A204.1 (cell line): ENCODE data around the gene SPOCK1.

ENCODE experiments used
- FAIRE-seq: peaks from 2 replicates; lab custom pipeline; 2012; peaks lifted over from hg19 to GRCh38; lab: Jason Lieb, UNC

Gene SPOCK1

DNA sequence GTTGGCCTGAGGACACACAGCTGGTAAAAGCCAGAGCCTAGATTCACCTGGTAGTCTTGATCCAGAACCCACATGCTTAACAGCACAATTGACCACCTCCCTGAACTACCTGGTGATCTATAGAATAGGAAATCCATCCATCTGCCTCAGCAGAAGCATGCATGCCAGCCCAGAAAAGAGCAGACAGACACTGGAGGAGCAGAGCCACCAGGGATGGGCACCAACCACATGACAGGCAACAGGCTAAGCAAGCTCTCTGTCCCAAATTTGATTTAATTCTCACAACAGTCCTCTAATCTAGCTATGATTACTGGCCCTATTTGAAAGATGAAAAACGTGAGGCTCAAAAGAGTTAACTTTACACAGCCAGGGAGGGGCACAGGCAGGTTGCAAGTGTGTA, 208.1 kb downstream of the SPOCK1 start:
- no peak for FAIRE-seq

DNA sequence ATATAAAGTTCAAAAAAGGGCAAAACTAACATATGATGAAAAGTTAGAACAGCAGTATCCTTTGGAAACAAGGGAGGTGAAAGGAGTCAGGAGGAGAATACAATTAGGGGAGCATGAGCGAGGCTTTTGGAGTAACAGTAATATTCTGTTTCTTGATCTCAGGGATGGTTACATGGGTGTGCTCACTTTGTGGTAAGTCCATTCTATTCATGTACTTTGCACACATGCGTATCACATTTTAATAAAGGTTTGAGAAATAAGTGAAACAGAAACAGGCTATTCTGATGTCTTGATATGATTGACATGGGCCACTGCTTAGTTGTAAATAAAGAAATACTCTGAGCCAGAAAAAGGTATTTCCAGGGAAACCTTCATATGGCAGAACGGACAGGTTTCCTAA, 208.8 kb downstream of the SPOCK1 start:
- FAIRE-seq, result no peak

DNA sequence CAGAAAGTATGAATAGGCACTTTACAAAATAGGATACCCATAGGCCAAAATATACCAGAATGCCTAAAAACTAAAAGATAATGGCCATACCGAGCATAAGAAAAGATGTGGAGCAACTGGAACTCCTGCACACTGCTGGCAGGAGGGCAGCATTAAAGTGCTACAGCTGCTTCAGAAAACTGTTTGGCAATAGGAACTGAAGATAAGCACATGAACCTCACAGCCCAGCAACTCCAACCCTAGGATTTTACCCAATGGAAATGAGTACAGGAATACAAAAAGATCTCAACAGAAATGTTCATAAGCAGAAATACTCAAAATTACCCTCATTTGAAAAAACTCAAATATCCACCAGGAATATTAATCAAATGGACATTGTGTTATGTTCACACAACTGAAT, 209.3 kb downstream of the SPOCK1 start:
- FAIRE-seq, result no peak

DNA sequence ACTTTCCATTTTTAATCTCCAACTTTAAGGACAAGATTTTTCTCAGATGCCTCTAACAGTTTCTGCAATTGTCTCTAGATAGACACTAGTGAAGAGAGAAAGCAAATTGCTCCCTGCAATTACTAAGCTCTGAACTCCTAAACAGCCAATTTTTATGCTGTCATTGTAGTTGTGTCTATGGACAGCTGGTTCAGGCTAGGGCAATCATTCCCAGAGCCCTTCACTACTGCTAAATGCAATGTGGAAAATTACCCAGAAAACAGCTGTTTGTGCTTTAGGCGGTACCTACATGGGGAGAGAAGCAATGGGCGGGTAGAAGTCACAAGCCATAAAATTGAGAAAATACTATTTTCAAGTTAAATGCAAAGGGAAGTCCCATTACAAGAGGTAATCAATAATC, 211.6 kb downstream of the SPOCK1 start:
- no peak for FAIRE-seq

DNA sequence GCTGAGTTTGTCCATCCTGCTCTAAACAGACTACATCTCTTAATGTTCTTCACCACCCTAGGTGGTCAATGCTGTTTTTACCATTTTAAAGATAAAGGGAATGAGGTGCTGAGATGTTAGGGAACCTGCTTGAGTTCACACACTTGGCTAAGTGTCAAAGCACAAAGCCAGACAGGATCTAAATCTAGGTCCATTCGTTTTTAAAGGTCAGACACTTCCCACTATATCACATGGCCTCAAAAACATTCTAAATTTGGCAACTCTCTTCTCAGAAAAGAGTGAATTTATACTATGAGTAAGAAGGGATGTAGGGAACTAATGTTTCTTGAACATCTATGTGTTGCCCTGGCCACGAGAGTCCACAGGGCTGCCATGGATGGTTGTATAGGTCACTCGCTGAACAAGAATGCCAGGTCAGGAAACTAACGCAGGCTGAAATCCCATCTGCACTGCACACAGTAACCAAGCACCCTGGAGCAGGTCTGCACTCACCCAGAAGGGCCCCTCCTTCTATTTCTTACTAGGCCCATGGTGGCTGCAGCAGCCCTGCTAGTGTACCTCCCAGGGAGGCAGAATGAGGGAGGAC, 213.0 kb downstream of the SPOCK1 start:
- FAIRE-seq, result no peak

DNA sequence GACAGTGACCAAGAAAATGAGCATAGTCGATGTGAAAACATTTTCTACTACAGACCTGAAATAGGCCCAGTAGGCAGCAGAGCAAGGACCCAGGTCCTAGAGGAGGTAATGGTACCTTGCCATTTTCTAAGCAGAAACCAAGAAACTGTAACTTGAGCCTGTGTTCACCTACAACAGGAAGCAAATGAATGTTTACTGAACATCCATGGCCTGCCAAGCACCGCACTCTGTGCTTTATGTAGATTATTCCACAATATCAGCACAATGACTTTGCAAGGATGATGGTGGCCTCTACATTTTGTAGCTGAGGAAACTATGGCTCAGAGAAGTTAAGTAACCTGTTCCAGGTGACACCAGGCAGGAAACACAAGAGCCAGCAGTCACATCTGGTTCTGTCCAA, 215.3 kb downstream of the SPOCK1 start:
- FAIRE-seq, result no peak

DNA sequence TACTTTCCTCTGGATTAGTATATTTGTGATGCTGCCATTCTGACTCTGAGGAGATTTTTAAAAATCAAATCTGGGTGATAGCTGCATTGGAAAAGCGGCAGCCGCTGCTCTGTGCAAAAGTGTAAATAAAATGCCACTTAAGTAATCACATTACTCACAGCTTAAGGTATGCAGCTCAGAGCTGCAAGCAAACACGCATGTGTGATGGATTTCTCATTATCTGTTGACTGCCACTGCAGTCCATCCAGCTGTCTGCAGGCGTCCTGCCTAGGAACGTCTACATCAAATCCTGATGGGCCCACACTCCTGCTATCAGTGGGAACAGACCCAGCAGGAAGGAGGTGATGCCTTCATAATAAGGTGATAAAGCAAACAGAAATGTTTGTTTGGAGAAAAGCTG, 216.9 kb downstream of the SPOCK1 start:
- FAIRE-seq, result no peak

DNA sequence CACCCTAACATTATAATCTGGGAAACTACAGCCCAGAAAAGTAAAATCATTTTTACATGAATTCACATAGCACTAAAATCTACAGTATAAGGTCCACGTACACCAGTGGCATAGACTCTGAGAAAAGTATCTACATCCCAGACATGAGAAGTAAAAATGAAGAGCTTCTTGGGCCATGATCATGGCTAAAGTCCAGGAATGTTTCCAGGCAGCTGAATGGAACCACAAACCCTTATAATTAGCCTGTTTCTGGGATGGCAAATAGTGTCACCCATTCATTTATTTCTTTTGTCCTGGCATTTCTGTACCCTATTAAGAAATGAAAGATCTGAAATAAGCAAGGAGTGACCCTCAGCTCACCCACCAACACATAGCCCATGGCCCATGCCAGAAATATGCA, 217.9 kb downstream of the SPOCK1 start:
- no peak for FAIRE-seq

DNA sequence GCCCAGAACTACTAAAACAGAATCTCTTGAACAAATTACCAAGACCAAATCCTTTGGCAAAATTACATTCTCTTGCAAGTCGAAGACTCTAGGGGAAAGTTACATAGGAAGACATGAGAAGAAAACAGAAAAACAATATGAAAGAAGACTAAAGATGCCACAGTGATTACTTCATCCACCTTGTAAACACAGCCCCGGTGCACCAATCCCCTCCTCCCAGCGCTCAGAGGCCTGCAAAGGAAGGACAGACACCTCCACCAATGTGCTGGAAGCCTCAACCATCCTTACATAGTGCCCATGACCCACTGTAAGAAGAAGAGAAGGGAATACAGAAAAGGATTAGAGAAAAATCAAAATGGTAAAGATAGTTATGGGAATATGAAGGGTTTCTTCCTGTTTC, 218.5 kb downstream of the SPOCK1 start:
- FAIRE-seq, result no peak

DNA sequence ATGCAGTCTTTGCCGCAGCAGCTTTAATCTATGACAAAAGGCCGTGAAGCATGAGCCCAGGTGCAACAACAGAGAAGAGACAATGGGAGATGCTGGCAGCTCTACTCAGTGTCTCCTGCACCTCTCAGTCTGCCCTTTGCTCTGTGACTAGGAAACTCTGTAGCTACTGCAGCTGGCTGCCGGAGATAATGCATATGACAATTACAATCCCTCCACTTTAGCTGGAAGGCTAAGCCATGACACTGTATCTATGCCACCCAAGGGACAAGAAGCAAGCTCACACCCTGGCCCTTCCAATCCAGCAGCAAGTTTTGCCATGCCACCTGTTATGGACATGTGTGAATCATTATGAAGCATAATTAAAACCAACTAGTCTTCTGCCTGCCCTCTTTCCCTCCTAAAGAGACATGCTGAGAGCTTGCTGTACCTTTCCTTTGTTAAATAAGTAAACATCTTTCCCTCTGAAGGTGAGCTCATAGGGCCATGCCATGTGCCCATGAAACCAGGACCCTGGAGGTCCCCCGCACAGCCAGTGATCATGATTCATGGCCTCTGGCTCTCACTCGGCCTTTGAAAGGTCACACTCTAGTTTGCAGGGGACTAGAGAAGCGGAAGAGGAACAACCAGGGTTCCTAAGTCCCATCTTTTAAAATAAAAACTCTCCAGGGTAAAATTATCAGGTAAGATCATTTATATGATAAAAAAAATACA, 219.4 kb downstream of the SPOCK1 start:
- no peak for FAIRE-seq

DNA sequence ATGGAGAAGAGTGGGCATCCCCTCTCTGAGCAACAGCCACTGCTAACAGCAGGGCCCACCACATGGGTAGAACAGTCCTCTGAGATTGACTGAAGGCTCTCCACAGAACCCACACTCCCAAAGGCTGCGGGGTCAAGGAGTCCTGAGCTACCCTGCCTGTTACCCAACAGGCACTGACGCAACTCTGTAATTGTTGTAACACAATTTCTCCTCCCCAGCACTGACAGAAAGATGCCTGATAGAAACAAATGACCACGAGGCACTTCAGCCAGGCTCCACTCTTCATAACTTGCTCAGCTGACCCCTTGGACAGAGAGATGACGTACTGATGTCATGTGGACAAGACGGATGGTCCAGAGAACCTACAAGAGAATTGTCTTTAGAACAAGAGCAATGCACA, 220.7 kb downstream of the SPOCK1 start:
- FAIRE-seq, result no peak

DNA sequence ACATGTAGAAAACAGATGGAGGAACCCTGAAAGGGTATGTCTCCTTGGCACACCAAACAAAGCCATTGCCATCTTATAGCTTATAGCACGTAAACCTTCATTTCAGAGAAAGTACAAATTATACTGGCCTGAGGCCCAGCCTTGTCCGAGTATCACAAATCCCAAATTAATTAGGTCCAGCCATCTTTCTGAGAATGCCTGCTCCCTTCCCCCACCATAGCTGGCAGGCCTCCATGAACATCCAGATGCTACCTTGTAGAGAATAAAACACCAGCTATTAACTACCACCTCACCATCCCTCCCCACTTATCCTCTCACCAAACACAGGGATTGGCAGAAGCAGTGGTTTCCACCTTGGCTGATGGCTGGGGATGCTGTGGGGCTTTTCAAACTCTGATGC, 224.0 kb downstream of the SPOCK1 start:
- no peak for FAIRE-seq

DNA sequence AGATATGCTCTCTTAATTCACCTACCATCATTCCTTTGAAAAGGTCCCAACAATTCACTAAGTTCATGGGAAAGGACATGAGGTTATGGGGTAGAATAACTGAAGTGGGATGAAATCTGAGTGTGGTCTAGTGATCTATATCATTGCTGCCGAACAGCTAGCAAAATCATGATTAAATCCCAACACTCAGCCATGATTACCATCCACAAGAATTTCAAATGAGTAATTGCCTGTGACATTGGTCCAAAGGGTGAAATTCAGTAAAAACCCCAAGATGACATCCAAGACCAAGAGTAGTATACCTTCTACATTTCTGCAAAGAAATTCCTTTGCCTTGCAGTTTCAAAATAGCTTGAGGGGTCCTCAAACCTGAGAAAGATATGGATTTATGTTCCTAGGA, 225.6 kb downstream of the SPOCK1 start:
- FAIRE-seq, result no peak

DNA sequence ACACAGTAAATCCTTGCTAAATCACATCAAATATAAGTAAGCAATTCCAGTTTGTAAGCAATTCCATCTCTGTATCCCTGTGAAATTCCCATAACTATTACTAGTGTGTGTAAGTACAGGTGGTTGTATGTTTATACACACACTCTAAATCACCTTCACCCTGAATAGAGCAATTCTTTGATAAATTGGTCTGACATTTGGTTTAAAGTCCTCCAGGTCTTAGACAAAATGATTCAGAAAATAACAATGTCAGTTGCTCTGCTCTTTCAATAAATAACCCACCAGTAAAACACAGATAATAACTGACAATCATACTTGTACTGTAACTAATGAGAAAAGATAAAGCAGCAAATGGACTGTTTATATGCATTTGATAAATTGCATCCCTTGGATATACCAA, 226.3 kb downstream of the SPOCK1 start:
- FAIRE-seq, result no peak

DNA sequence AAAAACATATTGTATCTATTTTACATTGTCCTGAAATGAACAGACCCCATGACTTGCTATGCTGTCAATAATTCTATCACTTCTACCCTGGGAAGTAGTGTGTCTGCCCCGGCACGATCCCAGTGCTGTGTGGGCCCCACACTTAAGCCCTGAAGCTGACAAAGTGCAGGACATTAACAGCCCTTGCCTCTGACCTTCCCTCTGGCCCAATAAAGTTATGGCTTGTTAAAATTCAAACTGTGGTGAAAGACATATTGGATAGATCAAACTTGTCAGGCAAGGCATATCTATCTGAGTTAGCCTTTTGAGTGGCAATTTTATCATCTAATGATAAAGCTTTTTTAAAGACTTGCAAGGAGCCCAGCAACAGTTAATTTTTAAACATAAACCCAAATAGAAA, 229.2 kb downstream of the SPOCK1 start:
- FAIRE-seq, result no peak

DNA sequence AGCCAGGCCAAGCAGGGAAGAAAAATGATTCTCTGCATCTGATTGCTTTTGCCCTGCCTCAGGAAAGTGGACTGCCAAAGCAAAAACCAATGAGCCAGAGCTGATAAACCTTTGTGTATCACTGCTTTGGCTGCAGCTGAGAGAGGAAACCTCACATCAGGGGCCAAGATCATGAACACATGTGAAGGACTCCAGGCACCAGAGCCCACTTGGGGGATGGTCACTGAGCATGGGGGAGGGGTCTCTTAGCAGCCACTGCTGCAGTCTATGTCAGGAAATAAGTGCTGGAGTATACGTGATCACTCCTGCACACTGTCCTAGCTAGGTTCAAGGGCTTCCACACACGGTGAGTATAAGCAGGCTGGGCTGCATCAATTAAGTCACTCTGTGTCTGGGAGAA, 229.9 kb downstream of the SPOCK1 start:
- FAIRE-seq, result no peak

DNA sequence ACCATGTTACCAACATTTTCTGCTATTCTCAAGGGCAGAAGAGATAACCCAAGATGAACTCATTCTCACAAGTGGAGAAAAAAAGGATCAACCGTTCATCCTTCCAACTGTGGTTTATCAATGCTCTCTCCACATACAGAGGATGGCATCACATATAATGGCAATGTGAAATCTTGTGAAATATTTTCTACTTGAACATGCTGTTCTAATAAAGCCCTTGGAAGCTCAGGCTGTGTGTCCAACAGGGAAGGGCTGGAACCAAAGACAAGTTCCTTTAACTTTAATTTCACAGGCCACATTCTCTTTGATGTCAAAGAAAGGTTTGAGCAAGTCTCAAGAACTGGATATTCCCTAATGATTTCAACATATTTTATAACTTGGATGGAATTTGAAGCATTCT, 230.5 kb downstream of the SPOCK1 start:
- no peak for FAIRE-seq

DNA sequence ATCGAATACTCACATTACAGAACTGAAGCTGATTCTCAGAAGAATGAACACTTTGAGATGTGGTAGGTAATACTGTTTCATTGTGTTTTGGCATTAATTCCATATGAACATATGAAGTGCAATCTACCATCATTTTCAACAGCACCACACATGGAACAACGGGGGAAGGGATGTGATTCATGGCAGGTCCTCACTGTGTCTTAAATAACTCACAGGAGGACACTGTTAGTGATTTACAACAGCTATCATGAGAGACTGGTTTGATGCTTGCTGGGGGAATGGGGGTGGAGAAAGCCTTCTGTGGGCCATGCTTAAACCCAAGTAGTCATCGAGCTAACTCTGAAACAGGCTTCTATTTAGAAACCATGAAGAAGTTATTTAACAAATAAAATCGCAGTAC, 232.9 kb downstream of the SPOCK1 start:
- FAIRE-seq, result no peak

DNA sequence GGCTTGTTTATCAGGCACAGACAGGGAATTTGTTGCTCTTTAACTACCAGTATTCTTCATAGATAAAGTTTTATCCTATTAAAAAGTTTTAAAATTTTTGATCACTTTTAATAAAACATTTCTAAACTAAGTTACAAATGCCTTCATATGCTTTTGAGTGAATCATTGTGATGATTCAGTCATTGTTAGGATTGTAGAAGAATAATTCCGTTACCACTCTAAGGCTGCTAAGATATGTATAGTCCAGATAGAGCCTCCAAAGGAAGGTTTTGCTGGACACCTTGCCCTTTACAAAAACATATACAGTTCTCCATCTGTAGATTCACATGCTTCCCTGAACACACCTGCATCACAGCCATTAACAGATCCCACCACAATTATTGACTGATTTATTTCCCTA, 233.7 kb downstream of the SPOCK1 start:
- no peak for FAIRE-seq

DNA sequence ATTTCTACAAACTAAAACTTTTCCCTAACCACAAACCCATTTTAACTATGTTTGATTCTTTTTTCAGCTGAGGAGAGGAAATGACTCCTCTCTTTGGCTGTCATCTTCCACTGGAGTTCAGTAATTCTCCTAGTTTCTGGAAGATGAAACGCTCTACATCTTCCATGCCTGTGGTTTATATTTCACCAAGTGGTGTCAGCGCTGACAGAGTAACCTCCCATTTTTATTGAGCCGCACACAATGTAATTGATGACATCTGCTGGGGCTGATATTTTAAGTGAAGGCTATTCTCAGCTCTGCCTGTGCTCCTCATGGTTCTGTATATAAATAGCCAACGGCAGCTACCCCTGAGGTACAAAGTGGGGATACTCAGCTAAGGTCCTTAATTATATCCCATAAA, 234.6 kb downstream of the SPOCK1 start:
- no peak for FAIRE-seq

DNA sequence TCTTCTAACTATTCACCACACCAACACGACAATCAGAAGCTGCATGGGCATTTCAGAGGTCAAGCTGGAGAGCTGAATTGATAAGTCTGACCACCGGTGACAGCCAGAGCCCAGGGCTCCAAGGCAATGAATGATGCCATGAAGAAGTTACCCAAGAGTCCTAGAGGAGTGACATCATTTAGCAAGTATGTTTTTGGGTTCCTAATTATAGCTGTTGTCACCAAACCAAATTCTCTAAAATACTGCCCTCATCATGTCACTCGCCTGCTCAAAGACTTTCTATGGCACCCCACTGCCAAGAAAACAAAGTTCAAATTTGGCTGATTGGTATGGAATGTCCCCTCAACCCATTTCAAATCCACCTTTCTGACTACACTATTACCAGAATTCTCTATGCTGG, 235.1 kb downstream of the SPOCK1 start:
- FAIRE-seq, result no peak

DNA sequence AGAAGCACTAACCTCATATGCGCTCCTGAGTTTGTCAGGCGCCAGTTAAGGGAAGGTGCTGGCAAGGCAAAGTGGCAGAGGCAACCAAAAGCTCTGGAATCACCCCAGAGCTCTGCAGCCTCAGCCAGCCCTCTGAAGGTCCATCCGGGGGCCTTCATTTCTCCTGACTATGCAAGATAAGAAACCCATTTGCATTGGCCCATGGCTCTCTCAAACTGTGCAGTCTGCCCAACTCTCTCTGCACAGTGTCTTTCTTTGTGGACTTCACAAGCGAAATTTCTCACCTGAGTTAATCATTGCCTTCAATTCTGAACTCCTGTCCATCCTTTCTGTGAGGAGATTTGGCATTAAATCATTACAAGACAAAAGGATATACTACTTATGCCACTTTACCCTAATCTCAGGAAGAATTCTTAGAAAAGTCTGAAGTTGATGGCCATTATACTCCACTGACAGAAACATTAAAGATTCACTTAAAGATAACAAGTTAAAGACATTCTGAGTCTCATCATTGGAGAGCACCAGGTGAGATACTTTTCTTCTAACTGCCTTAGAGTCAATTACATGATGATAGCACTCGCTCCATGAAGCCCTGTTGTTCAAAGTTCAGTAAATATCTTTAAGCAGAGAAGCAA, 235.6 kb downstream of the SPOCK1 start:
- no peak for FAIRE-seq

DNA sequence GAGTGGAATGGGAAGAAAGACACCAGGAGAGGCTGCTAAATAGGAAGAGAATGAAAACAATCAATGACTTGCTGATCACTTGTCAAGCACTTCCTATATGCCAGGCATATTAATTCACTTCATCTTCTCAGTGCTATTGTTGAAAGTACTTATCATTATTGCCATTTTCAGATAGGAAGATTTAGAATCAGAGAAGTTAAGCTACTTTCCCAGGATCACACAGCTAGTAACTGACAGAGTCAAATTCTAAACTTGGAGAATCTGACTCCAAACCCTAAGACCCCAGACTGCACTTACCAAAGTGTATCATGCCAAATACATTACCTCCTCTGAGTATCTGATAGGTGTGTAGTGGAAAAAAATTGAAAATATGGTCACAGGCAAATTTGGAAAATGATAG, 236.3 kb downstream of the SPOCK1 start:
- no peak for FAIRE-seq
